Activated CD8-positive, alpha-beta T cell treated with anti-CD3 and anti-CD28 coated beads, Interleukin-2, amount 10 ng/mL, durations not matched to agents 7 days and 5 days (primary cell): ENCODE data around the gene SLC43A2. TPM values are rescaled to one million over a fixed set of nuclear protein-coding genes. Genes with fewer than 3 reads are reported as not detected.

Source experiments
- ATAC-seq: fragments of 150-1000 bp; cut with Tn5 transposase; one replicate; pipeline ENCODE4 v1.10.0; 2021; ENCODE audit warnings: moderate library complexity
- CTCF ChIA-PET: fragments of 350-600 bp; sonication (Branson Sonifier 250); formaldehyde crosslinking; loops from one replicate; lab custom pipeline; 2021; ENCODE audit warnings: antibody characterized with exemption; lab: Charles Lee
- POLR2A ChIA-PET: fragments of 350-600 bp; sonication (Branson Sonifier 250); formaldehyde crosslinking; loops from one replicate; lab custom pipeline; 2021; ENCODE audit warnings: antibody characterized with exemption; lab: Charles Lee
- DNase-seq: peaks from one replicate; pipeline ENCODE4 v3.0.0-alpha.2; 2020
- H3K27ac Mint-ChIP-seq: one replicate; pipeline ENCODE4 v1.8.0; 2021; ENCODE audit warnings: mild to moderate bottlenecking, mixed read lengths
- H3K27me3 Mint-ChIP-seq: one replicate; pipeline ENCODE4 v1.8.0; 2021; ENCODE audit warnings: low read depth, mixed read lengths
- H3K36me3 Mint-ChIP-seq: one replicate; pipeline ENCODE4 v1.8.0; 2021; ENCODE audit warnings: low read depth, mixed read lengths
- H3K4me1 Mint-ChIP-seq: one replicate; pipeline ENCODE4 v1.8.0; 2021; ENCODE audit warnings: low read depth, mixed read lengths
- H3K4me3 Mint-ChIP-seq: one replicate; pipeline ENCODE4 v1.8.0; 2021; ENCODE audit warnings: mild to moderate bottlenecking, mixed read lengths
- H3K9me3 Mint-ChIP-seq: one replicate; pipeline ENCODE4 v1.8.0; 2022; ENCODE audit warnings: mixed read lengths; ENCODE audit not compliant: insufficient read depth
- total RNA-seq, 2 experiments: library from RNA; stranded (reverse); gene quantifications; one replicate each; pipeline ENCODE4 v1.2.3, GENCODE V29; 2021

The SLC43A2 gene
- total RNA-seq, 2 experiments from 2014 or later = 0.55 to 0.68 TPM

- ChIA-PET POLR2A (no interaction called here), CTCF (interaction anchor here (1.0 kb wide), 1 partner anchor 67 kb away, joined by 3 read pairs; no protein-coding TSS in a partner anchor)
- DNase-seq = no peak
- H3K27ac Mint-ChIP-seq = no peak overlapping the region
- H3K9me3 Mint-ChIP-seq = no peaks in the 10 kb centered on the region
- H3K27me3 Mint-ChIP-seq = no peaks in the 10 kb centered on the region
- H3K36me3 Mint-ChIP-seq = no peaks in the 10 kb centered on the region
- peaks cover 21% of the 10 kb centered on the region for H3K4me1 Mint-ChIP-seq
- H3K4me3 Mint-ChIP-seq = no peak overlapping the region
- ATAC-seq = no peak
Observed at GRCh38 chr17:1641065-1641403, 12.4 kb upstream of the SLC43A2 start.

GRCh38 chr17:1640329-1641064, 11.9 kb upstream of the SLC43A2 start:
- Mint-ChIP-seq H3K9me3 (no peaks in the 10 kb centered on the region), H3K4me3 (no peak overlapping the region), H3K4me1 (peaks cover 16% of the 10 kb centered on the region), H3K27ac (no peak overlapping the region), H3K36me3 (no peaks in the 10 kb centered on the region), H3K27me3 (no peaks in the 10 kb centered on the region)
- ChIA-PET POLR2A (no interaction called here), CTCF (interaction anchor here (1.0 kb wide), 2 partner anchors 66 to 67 kb away, joined by 3 to 4 read pairs; no protein-coding TSS in a partner anchor)
- DNase-seq = no peak
- ATAC-seq = no peak

- H3K9me3 Mint-ChIP-seq = no peaks in the 10 kb centered on the region
- no peaks in the 10 kb centered on the region for H3K36me3 Mint-ChIP-seq
- DNase-seq (no peak), ATAC-seq (no peak)
- CTCF ChIA-PET = interaction anchor here (1.0 to 1.8 kb wide), 2 partner anchors 10 to 65 kb away, joined by 4 to 9 read pairs; no protein-coding TSS in a partner anchor
- H3K27ac Mint-ChIP-seq = no peak overlapping the region
- no peak overlapping the region for H3K4me3 Mint-ChIP-seq
- POLR2A ChIA-PET = interaction anchor here (0.6 kb wide), 1 partner anchor 10 kb away, joined by 3 read pairs; no protein-coding TSS in a partner anchor
- H3K4me1 Mint-ChIP-seq = peaks cover 8% of the 10 kb centered on the region
- no peaks in the 10 kb centered on the region for H3K27me3 Mint-ChIP-seq
Observed at GRCh38 chr17:1639549-1640180, 11.0 kb upstream of the SLC43A2 start.

DNA sequence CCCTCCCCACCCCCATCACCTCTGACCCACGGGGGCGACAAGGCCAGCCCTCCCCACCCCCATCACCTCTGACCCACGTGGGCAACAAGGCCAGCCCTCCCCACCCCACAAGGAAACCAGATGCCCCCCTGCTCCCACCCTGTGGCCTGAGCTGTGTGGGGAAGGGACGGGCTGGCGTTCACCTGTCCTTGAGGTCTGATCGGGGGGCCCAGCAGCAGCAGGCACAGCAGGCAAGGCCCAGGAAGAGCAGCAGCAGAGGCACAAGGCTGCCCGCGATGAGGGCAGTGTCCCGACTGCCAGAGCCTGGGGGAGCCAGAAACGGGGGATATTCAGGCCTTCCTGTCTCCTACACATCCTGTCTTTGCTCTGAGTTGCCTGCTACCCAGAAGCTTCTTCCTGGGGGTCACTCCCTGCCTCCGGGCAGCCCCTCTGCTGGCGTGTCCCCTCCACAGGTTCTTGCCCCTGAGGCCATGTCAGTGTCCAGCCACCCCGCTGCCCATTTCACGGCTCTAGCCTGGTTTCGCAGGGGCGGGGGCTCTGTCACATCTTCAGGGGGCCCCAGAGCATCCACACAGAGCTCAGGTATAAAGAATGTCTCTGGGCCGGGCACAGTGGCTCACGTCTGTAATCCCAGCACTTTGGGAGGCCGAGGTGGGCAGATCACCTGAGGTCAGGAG, 10.1 kb upstream of the SLC43A2 start:
- POLR2A ChIA-PET = interaction anchor here (0.6 kb wide), 1 partner anchor 9 kb away, joined by 3 read pairs; no protein-coding TSS in a partner anchor
- CTCF ChIA-PET = interaction anchor here (0.8 to 3.2 kb wide), 4 partner anchors 9 to 274 kb away, joined by 3 to 9 read pairs (median 6); no protein-coding TSS in a partner anchor

GRCh38 chr17:1638171-1638590, 9.5 kb upstream of the SLC43A2 start:
- POLR2A ChIA-PET = no interaction called here

More for the DNA sequence above, 10.1 kb upstream of the SLC43A2 start:
- no peak overlapping the region for H3K4me3 Mint-ChIP-seq
- no peaks in the 10 kb centered on the region for H3K4me1 Mint-ChIP-seq
- H3K27me3 Mint-ChIP-seq = no peaks in the 10 kb centered on the region
- DNase-seq = no peak
- H3K9me3 Mint-ChIP-seq = no peaks in the 10 kb centered on the region
- H3K27ac Mint-ChIP-seq = no peak overlapping the region
- H3K36me3 Mint-ChIP-seq = no peaks in the 10 kb centered on the region
- no peak for ATAC-seq

GRCh38 chr17:1636732-1637285, 8.2 kb upstream of the SLC43A2 start:
- Mint-ChIP-seq H3K4me3 (no peak overlapping the region), H3K4me1 (no peaks in the 10 kb centered on the region), H3K27ac (no peak overlapping the region), H3K9me3 (no peaks in the 10 kb centered on the region), H3K27me3 (no peaks in the 10 kb centered on the region), H3K36me3 (no peaks in the 10 kb centered on the region)
- no peak for ATAC-seq
- no peak for DNase-seq
- ChIA-PET POLR2A (no interaction called here), CTCF (interaction anchor here (1.0 to 3.2 kb wide), 3 partner anchors 12 to 66 kb away, joined by 3 to 9 read pairs (median 3); no protein-coding TSS in a partner anchor)

More at GRCh38 chr17:1638171-1638590, 9.5 kb upstream of the SLC43A2 start:
- CTCF ChIA-PET = interaction anchor here (1.2 to 3.2 kb wide), 3 partner anchors 8 to 273 kb away, joined by 3 to 9 read pairs (median 9); no protein-coding TSS in a partner anchor
- no peaks in the 10 kb centered on the region for H3K4me1 Mint-ChIP-seq
- no peaks in the 10 kb centered on the region for H3K27me3 Mint-ChIP-seq
- no peak for DNase-seq
- H3K36me3 Mint-ChIP-seq = no peaks in the 10 kb centered on the region
- no peak overlapping the region for H3K27ac Mint-ChIP-seq
- H3K4me3 Mint-ChIP-seq = no peak overlapping the region
- no peaks in the 10 kb centered on the region for H3K9me3 Mint-ChIP-seq
- no peak for ATAC-seq

DNA sequence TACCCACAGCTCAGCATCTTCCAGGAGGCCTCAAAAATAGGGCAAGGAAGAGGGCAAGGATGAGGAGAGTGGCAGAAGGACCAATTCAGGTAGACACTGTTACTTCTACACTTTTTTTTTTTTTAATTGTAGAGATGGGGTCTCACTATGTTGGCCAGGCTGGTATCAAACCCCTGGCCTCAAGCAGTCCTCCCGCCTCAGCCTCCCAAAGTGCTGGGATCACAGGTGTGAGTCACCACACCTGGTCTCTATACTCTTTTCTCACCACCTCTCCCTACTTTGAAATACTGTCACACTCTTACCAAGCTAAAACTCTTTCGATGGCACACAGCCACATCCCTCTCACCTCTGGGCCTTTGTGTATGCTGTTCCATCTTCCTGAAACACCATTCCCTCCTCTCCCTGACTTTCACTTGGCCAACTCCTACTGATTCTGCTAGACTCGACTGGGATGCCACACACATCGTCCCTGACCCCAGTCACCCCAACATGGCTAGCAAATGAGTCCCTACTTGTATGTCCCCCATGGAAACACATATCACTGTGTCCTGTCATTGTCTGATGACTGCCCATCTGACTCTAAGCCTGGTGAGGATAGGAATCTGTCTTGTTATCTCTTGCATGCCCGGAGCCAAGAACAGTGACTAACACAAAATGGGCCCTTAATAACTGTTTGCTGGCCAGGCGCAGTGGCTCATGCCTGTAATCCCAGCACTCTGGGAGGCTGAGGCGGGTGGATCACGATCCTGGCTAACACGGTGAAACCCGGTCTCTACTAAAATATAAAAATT, 7.2 kb upstream of the SLC43A2 start:
- Mint-ChIP-seq H3K27ac (no peak overlapping the region), H3K4me3 (no peak overlapping the region), H3K9me3 (no peaks in the 10 kb centered on the region), H3K27me3 (peaks cover 3% of the 10 kb centered on the region), H3K4me1 (no peaks in the 10 kb centered on the region), H3K36me3 (no peaks in the 10 kb centered on the region)
- DNase-seq = no peak
- CTCF ChIA-PET = interaction anchor here (1.0 to 3.2 kb wide), 2 partner anchors 13 to 61 kb away, joined by 3 to 9 read pairs; partner anchors contain the start of gene RILP
- POLR2A ChIA-PET = no interaction called here
- no peak for ATAC-seq

- Mint-ChIP-seq H3K4me1 (peaks cover 6% of the 10 kb centered on the region), H3K36me3 (no peaks in the 10 kb centered on the region), H3K4me3 (no peak overlapping the region), H3K27me3 (peaks cover 8% of the 10 kb centered on the region), H3K27ac (no peak overlapping the region), H3K9me3 (no peaks in the 10 kb centered on the region)
- POLR2A ChIA-PET = no interaction called here
- ATAC-seq = no peak
- CTCF ChIA-PET = interaction anchor here (1.0 kb wide), 1 partner anchor 14 kb away, joined by 3 read pairs; the partner anchor contains the start of gene RILP
- DNase-seq = no peak
Observed at GRCh38 chr17:1634841-1635650, 6.4 kb upstream of the SLC43A2 start.

GRCh38 chr17:1630662-1631061, 2.0 kb upstream of the SLC43A2 start:
- H3K36me3 Mint-ChIP-seq = no peaks in the 10 kb centered on the region

More at GRCh38 chr17:1630662-1631061, 2.0 kb upstream of the SLC43A2 start:
- Mint-ChIP-seq H3K4me3 (no peak overlapping the region), H3K4me1 (peaks cover 28% of the 10 kb centered on the region), H3K9me3 (no peaks in the 10 kb centered on the region), H3K27ac (no peak overlapping the region), H3K27me3 (peaks cover 21% of the 10 kb centered on the region)
- ChIA-PET POLR2A (interaction anchor here (0.6 to 0.9 kb wide), 2 partner anchors 14 to 45 kb away, joined by 4 read pairs; no protein-coding TSS in a partner anchor), CTCF (interaction anchor here (0.6 to 6.6 kb wide), 37 partner anchors 9 to 429 kb away, joined by 3 to 94 read pairs (median 5); partner anchors contain the start of genes INPP5K, RILP and SCARF1)
- ATAC-seq (no peak), DNase-seq (no peak)
